GM12878 (cell line): ENCODE data around the gene UBQLN1.

Experiments
- CTCF ChIP-seq, 3 experiments: IDR thresholded peaks in 2 of 3; conservative IDR thresholded peaks in 1 of 3; 2 replicates each; pipeline ENCODE4 v1.5.1; 2011; ENCODE audit warnings: low read depth in 3 of 3, low read length in 3 of 3, mild to moderate bottlenecking in 3 of 3, control low read depth in 2 of 3, moderate library complexity in 2 of 3, inconsistent platforms in 1 of 3, mixed read lengths in 1 of 3; ENCODE audit not compliant: control insufficient read depth in 2 of 3, insufficient read depth in 1 of 3; ENCODE audit errors: extremely low read depth in 1 of 3
- EP300 ChIP-seq, 2 experiments: fragments of 150-350 bp in 1 of 2; IDR thresholded peaks; 2 replicates each; pipeline ENCODE4 v1.6.1; 2011 to 2012; ENCODE audit warnings: low read depth in 2 of 2, low read length in 2 of 2, borderline replicate concordance in 1 of 2, improper control_type of control experiment in 1 of 2, inconsistent platforms in 1 of 2; ENCODE audit not compliant: control insufficient read depth in 1 of 2
- FOS ChIP-seq: IDR thresholded peaks from 3 replicates; pipeline ENCODE4 v1.6.1; 2011; ENCODE audit warnings: borderline replicate concordance; ENCODE audit not compliant: insufficient read length; ENCODE audit errors: extremely low read depth
- JUNB ChIP-seq: IDR thresholded peaks from 2 replicates; pipeline ENCODE4 v1.6.1; 2016; ENCODE audit warnings: antibody characterized with exemption, mild to moderate bottlenecking
- MXI1 ChIP-seq: fragments of 150-350 bp; IDR thresholded peaks from 2 replicates; pipeline ENCODE4 v1.6.1; 2011; ENCODE audit warnings: low read depth, mild to moderate bottlenecking, inconsistent platforms, low read length, improper control_type of control experiment
- POLR2A ChIP-seq: IDR thresholded peaks from 2 replicates; pipeline ENCODE4 v1.6.1; 2011; ENCODE audit warnings: low read depth, mild to moderate bottlenecking, low read length
- POLR2AphosphoS5 ChIP-seq: IDR thresholded peaks from 2 replicates; pipeline ENCODE4 v1.6.1; 2011; ENCODE audit warnings: mild to moderate bottlenecking, low read length, inconsistent platforms
- RAD21 ChIP-seq: IDR thresholded peaks from 2 replicates; pipeline ENCODE4 v1.6.1; 2011; ENCODE audit warnings: mild to moderate bottlenecking, low read depth, low read length, moderate library complexity; ENCODE audit not compliant: insufficient read depth
- SPI1 ChIP-seq: IDR thresholded peaks from 2 replicates; pipeline ENCODE4 v1.6.1; 2011; ENCODE audit warnings: low read depth, mild to moderate bottlenecking, low read length, moderate library complexity, borderline replicate concordance; ENCODE audit not compliant: insufficient read depth
- ZNF622 ChIP-seq: fragments of 450-650 bp; IDR thresholded peaks from 2 replicates; pipeline ENCODE4 v1.6.1; 2017; ENCODE audit warnings: mild to moderate bottlenecking, inconsistent platforms
- TF ChIP-seq, protein P1 (sequence below): IDR thresholded peaks from 2 replicates; pipeline ENCODE4 v1.6.1; 2012; ENCODE audit warnings: low read depth, low read length, improper control_type of control experiment

GRCh38 chr9:83701769-83702168 is 6.0 kb downstream of the UBQLN1 start:
- TF ChIP-seq POLR2AphosphoS5, result no peak
- no peak for TF ChIP-seq MXI1
- no peak for TF ChIP-seq RAD21
- TF ChIP-seq FOS, result no peak
- no peak for TF ChIP-seq CTCF (IDR thresholded peaks at IDR 0.05 in 2 of 3, conservative IDR thresholded peaks at IDR 0.05 in 1 of 3; ENCODE audit: control insufficient read depth in 2 of 3, extremely low read depth in 1 of 3, insufficient read depth in 1 of 3, low read depth in 3 of 3, low read length in 3 of 3)
- no peak for TF ChIP-seq JUNB
- TF ChIP-seq ZNF622, result no peak
- TF ChIP-seq EP300 (IDR thresholded peaks at IDR 0.05; ENCODE audit: borderline replicate concordance in 1 of 2, control insufficient read depth in 1 of 2, low read depth in 2 of 2, low read length in 2 of 2), result no peak
- no peak for TF ChIP-seq POLR2A
- TF ChIP-seq SPI1, result no peak
- TF ChIP-seq, protein P1, sequence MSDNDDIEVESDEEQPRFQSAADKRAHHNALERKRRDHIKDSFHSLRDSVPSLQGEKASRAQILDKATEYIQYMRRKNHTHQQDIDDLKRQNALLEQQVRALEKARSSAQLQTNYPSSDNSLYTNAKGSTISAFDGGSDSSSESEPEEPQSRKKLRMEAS, result no peak
